GM12801 (cell line): Measurements from ENCODE around the gene SMARCA2.

Experiments used
- CTCF ChIP-seq: IDR thresholded peaks from one replicate; pipeline ENCODE4 v1.5.1; 2011; ENCODE audit warnings: control low read depth; ENCODE audit not compliant: insufficient read length; ENCODE audit errors: extremely low read depth

SMARCA2 gene

GRCh38 chr9:2134391-2134790 lies 119.2 kb downstream of the SMARCA2 start:
- TF ChIP-seq CTCF, result no peak

GRCh38 chr9:2138646-2139045 lies 123.5 kb downstream of the SMARCA2 start:
- no peak for TF ChIP-seq CTCF

- no peak for TF ChIP-seq CTCF
Measured at GRCh38 chr9:2140600-2141223, 125.6 kb downstream of the SMARCA2 start.

- no peak for TF ChIP-seq CTCF
Measured at GRCh38 chr9:2142212-2142611, 127.1 kb downstream of the SMARCA2 start.

- TF ChIP-seq CTCF, result no peak
Measured at GRCh38 chr9:2144619-2145018, 129.5 kb downstream of the SMARCA2 start.

GRCh38 chr9:2145746-2146145 lies 130.6 kb downstream of the SMARCA2 start:
- no peak for TF ChIP-seq CTCF

- no peak for TF ChIP-seq CTCF
Measured at GRCh38 chr9:2150338-2150737, 135.2 kb downstream of the SMARCA2 start.
